ENCODE data around the gene TMEFF2.
"Not testable (repeated sequence)": the region's sequence is repeated elsewhere in the genome, so short reads cannot be mapped to it uniquely, and the experiment has no call there.

The TMEFF2 gene

GRCh38 chr2:192082121-192082520 is 112.6 kb downstream of the TMEFF2 start:
- Histone ChIP-seq H3K23ac (ENCODE audit: low read length) (no peak overlapping the region), H4K8ac (ENCODE audit: low read depth, low read length) (no peak overlapping the region), H3K56ac (ENCODE audit: low read length) (no peak overlapping the region)

GRCh38 chr2:192080096-192080495 is 114.6 kb downstream of the TMEFF2 start:
- H3K4ac ChIP-seq (ENCODE audit: low read depth, low read length); H3K4me1 ChIP-seq (ENCODE audit: control insufficient read depth, low read depth, low read length); H3K56ac ChIP-seq (ENCODE audit: low read length); H2BK15ac ChIP-seq (replicated peaks; ENCODE audit: low read depth); H2BK120ac ChIP-seq (ENCODE audit: low read depth, low read length); DNase-seq; H3K79me2 ChIP-seq (ENCODE audit: control insufficient read depth, insufficient read depth, low read length); H3K36me3 ChIP-seq (ENCODE audit: control insufficient read depth, insufficient read depth, low read length); H3K27ac ChIP-seq (ENCODE audit: low read depth, low read length); H4K5ac ChIP-seq (ENCODE audit: low read length); H3K18ac ChIP-seq (ENCODE audit: low read length); H3K27me3 ChIP-seq (ENCODE audit: insufficient read depth, low read length, poor library complexity); H3K9ac ChIP-seq (ENCODE audit: low read length); H3K23ac ChIP-seq (ENCODE audit: low read length); H2AK5ac ChIP-seq (ENCODE audit: low read length); H2BK5ac ChIP-seq (ENCODE audit: low read length); H3K79me1 ChIP-seq (ENCODE audit: low read length); H3K4me3 ChIP-seq (ENCODE audit: low read length); H4K8ac ChIP-seq (ENCODE audit: low read depth, low read length); H3K4me2 ChIP-seq (ENCODE audit: low read length): not testable (repeated sequence)
- WGBS (ENCODE audit: extremely low coverage, insufficient coverage, low lambda C conversion rate): no CpG with 5 or more reads among the region's 3 CpGs

More at GRCh38 chr2:192082121-192082520, 112.6 kb downstream of the TMEFF2 start:
- H3K18ac ChIP-seq (ENCODE audit: low read length): no peak overlapping the region
- WGBS (ENCODE audit: extremely low coverage, insufficient coverage, low lambda C conversion rate): no CpG with 5 or more reads among the region's 5 CpGs
- H3K79me2 ChIP-seq (ENCODE audit: control insufficient read depth, insufficient read depth, low read length): no peaks in the 10 kb centered on the region
- H3K36me3 ChIP-seq (ENCODE audit: control insufficient read depth, insufficient read depth, low read length): no peaks in the 10 kb centered on the region
- H2BK120ac ChIP-seq (ENCODE audit: low read depth, low read length): no peak overlapping the region
- no peak overlapping the region for H3K4ac ChIP-seq (ENCODE audit: low read depth, low read length)
- DNase-seq: peak; percentile 21
- no peak overlapping the region for H2BK15ac ChIP-seq (replicated peaks; ENCODE audit: low read depth)
- no peaks in the 10 kb centered on the region for H3K4me1 ChIP-seq (ENCODE audit: control insufficient read depth, low read depth, low read length)
- no peak overlapping the region for H3K9ac ChIP-seq (ENCODE audit: low read length)
- H2BK5ac ChIP-seq (ENCODE audit: low read length): no peak overlapping the region
- H2AK5ac ChIP-seq (ENCODE audit: low read length): no peak overlapping the region
- no peak overlapping the region for H4K5ac ChIP-seq (ENCODE audit: low read length)
- no peaks in the 10 kb centered on the region for H3K79me1 ChIP-seq (ENCODE audit: low read length)
- H3K4me3 ChIP-seq (ENCODE audit: low read length): no peak overlapping the region
- H3K27ac ChIP-seq (ENCODE audit: low read depth, low read length): no peak overlapping the region
- no peaks in the 10 kb centered on the region for H3K27me3 ChIP-seq (ENCODE audit: insufficient read depth, low read length, poor library complexity)
- no peak overlapping the region for H3K4me2 ChIP-seq (ENCODE audit: low read length)

GRCh38 chr2:192073878-192074277 is 120.9 kb downstream of the TMEFF2 start:
- Histone ChIP-seq H3K9ac (ENCODE audit: low read length) (no peak overlapping the region), H2AK5ac (ENCODE audit: low read length) (no peak overlapping the region)
- no peak for DNase-seq

GRCh38 chr2:192072778-192073177 is 122.0 kb downstream of the TMEFF2 start:
- Histone ChIP-seq H3K4me2 (ENCODE audit: low read length) (no peak overlapping the region), H3K4me3 (ENCODE audit: low read length) (no peak overlapping the region), H3K4me1 (ENCODE audit: control insufficient read depth, low read depth, low read length) (no peaks in the 10 kb centered on the region), H3K27me3 (ENCODE audit: insufficient read depth, low read length, poor library complexity) (no peaks in the 10 kb centered on the region), H3K27ac (ENCODE audit: low read depth, low read length) (no peak overlapping the region), H3K4ac (ENCODE audit: low read depth, low read length) (no peak overlapping the region), H3K23ac (ENCODE audit: low read length) (no peak overlapping the region), H2BK5ac (ENCODE audit: low read length) (no peak overlapping the region), H3K56ac (ENCODE audit: low read length) (no peak overlapping the region), H3K9ac (ENCODE audit: low read length) (no peak overlapping the region), H3K79me1 (ENCODE audit: low read length) (no peaks in the 10 kb centered on the region), H2BK15ac (replicated peaks; ENCODE audit: low read depth) (no peak overlapping the region), H2AK5ac (ENCODE audit: low read length) (no peak overlapping the region), H4K5ac (ENCODE audit: low read length) (no peak overlapping the region), H3K79me2 (ENCODE audit: control insufficient read depth, insufficient read depth, low read length) (no peaks in the 10 kb centered on the region), H2BK120ac (ENCODE audit: low read depth, low read length) (no peak overlapping the region), H3K36me3 (ENCODE audit: control insufficient read depth, insufficient read depth, low read length) (no peaks in the 10 kb centered on the region), H3K18ac (ENCODE audit: low read length) (no peak overlapping the region), H4K8ac (ENCODE audit: low read depth, low read length) (no peak overlapping the region)
- WGBS (ENCODE audit: extremely low coverage, insufficient coverage, low lambda C conversion rate): no CpG with 5 or more reads among the region's 1 CpG
- peak; percentile 51 for DNase-seq

More at GRCh38 chr2:192073878-192074277, 120.9 kb downstream of the TMEFF2 start:
- Histone ChIP-seq H3K27ac (ENCODE audit: low read depth, low read length) (no peak overlapping the region), H3K27me3 (ENCODE audit: insufficient read depth, low read length, poor library complexity) (no peaks in the 10 kb centered on the region), H3K18ac (ENCODE audit: low read length) (no peak overlapping the region), H3K56ac (ENCODE audit: low read length) (no peak overlapping the region), H3K4me2 (ENCODE audit: low read length) (no peak overlapping the region), H2BK15ac (replicated peaks; ENCODE audit: low read depth) (no peak overlapping the region), H4K5ac (ENCODE audit: low read length) (no peak overlapping the region), H3K4me3 (ENCODE audit: low read length) (no peak overlapping the region), H2BK5ac (ENCODE audit: low read length) (no peak overlapping the region), H4K8ac (ENCODE audit: low read depth, low read length) (no peak overlapping the region), H3K4me1 (ENCODE audit: control insufficient read depth, low read depth, low read length) (no peaks in the 10 kb centered on the region), H2BK120ac (ENCODE audit: low read depth, low read length) (no peak overlapping the region), H3K23ac (ENCODE audit: low read length) (no peak overlapping the region), H3K36me3 (ENCODE audit: control insufficient read depth, insufficient read depth, low read length) (no peaks in the 10 kb centered on the region), H3K4ac (ENCODE audit: low read depth, low read length) (no peak overlapping the region), H3K79me2 (ENCODE audit: control insufficient read depth, insufficient read depth, low read length) (no peaks in the 10 kb centered on the region), H3K79me1 (ENCODE audit: low read length) (no peaks in the 10 kb centered on the region)

- Histone ChIP-seq H2BK5ac (ENCODE audit: low read length) (no peak overlapping the region), H4K5ac (ENCODE audit: low read length) (no peak overlapping the region), H3K4me3 (ENCODE audit: low read length) (no peak overlapping the region), H3K27ac (ENCODE audit: low read depth, low read length) (no peak overlapping the region), H3K27me3 (ENCODE audit: insufficient read depth, low read length, poor library complexity) (no peaks in the 10 kb centered on the region), H4K8ac (ENCODE audit: low read depth, low read length) (no peak overlapping the region), H3K4me2 (ENCODE audit: low read length) (no peak overlapping the region), H2AK5ac (ENCODE audit: low read length) (no peak overlapping the region), H2BK15ac (replicated peaks; ENCODE audit: low read depth) (no peak overlapping the region), H3K56ac (ENCODE audit: low read length) (no peak overlapping the region), H3K23ac (ENCODE audit: low read length) (no peak overlapping the region), H3K4ac (ENCODE audit: low read depth, low read length) (no peak overlapping the region), H3K79me2 (ENCODE audit: control insufficient read depth, insufficient read depth, low read length) (no peaks in the 10 kb centered on the region), H3K79me1 (ENCODE audit: low read length) (no peaks in the 10 kb centered on the region), H2BK120ac (ENCODE audit: low read depth, low read length) (no peak overlapping the region), H3K4me1 (ENCODE audit: control insufficient read depth, low read depth, low read length) (no peaks in the 10 kb centered on the region), H3K9ac (ENCODE audit: low read length) (no peak overlapping the region), H3K18ac (ENCODE audit: low read length) (no peak overlapping the region), H3K36me3 (ENCODE audit: control insufficient read depth, insufficient read depth, low read length) (no peaks in the 10 kb centered on the region)
- no peak for DNase-seq
- WGBS (ENCODE audit: extremely low coverage, insufficient coverage, low lambda C conversion rate): no CpG with 5 or more reads among the region's 2 CpGs
Observed at GRCh38 chr2:192072261-192072660, 122.5 kb downstream of the TMEFF2 start.

GRCh38 chr2:192070099-192070498 is 124.6 kb downstream of the TMEFF2 start:
- no peaks in the 10 kb centered on the region for H3K4me1 ChIP-seq (ENCODE audit: control insufficient read depth, low read depth, low read length)
- no peak overlapping the region for H3K4me3 ChIP-seq (ENCODE audit: low read length)
- H3K23ac ChIP-seq (ENCODE audit: low read length): no peak overlapping the region
- H3K4me2 ChIP-seq (ENCODE audit: low read length): no peak overlapping the region
- H3K4ac ChIP-seq (ENCODE audit: low read depth, low read length): no peak overlapping the region
- WGBS (ENCODE audit: extremely low coverage, insufficient coverage, low lambda C conversion rate): no CpG with 5 or more reads among the region's 1 CpG
- no peak overlapping the region for H2BK15ac ChIP-seq (replicated peaks; ENCODE audit: low read depth)
- H2BK120ac ChIP-seq (ENCODE audit: low read depth, low read length): no peak overlapping the region
- no peaks in the 10 kb centered on the region for H3K79me2 ChIP-seq (ENCODE audit: control insufficient read depth, insufficient read depth, low read length)
- H3K79me1 ChIP-seq (ENCODE audit: low read length): no peaks in the 10 kb centered on the region
- H3K36me3 ChIP-seq (ENCODE audit: control insufficient read depth, insufficient read depth, low read length): no peaks in the 10 kb centered on the region
- no peak overlapping the region for H2AK5ac ChIP-seq (ENCODE audit: low read length)
- H2BK5ac ChIP-seq (ENCODE audit: low read length): no peak overlapping the region
- H3K18ac ChIP-seq (ENCODE audit: low read length): no peak overlapping the region
- no peak overlapping the region for H3K56ac ChIP-seq (ENCODE audit: low read length)
- no peak overlapping the region for H3K9ac ChIP-seq (ENCODE audit: low read length)
- H4K8ac ChIP-seq (ENCODE audit: low read depth, low read length): no peak overlapping the region
- no peaks in the 10 kb centered on the region for H3K27me3 ChIP-seq (ENCODE audit: insufficient read depth, low read length, poor library complexity)
- H3K27ac ChIP-seq (ENCODE audit: low read depth, low read length): no peak overlapping the region
- DNase-seq: no peak
- H4K5ac ChIP-seq (ENCODE audit: low read length): no peak overlapping the region

All from mesendoderm (in vitro differentiated cells).